ENCODE data around the gene NAGA. TPM values are rescaled to one million over a fixed set of nuclear protein-coding genes. Genes with fewer than 3 reads are reported as not detected.

NAGA gene
- total and polyA plus RNA-seq, 2 donors (not counting 1 experiment from before 2014, with no cell fraction given): 13.2 to 20.2 TPM

- Mint-ChIP-seq H3K9me3 (ENCODE audit: insufficient read depth) (no peaks in the 10 kb centered on the region), H3K27ac (no peak overlapping the region), H3K4me3 (no peak overlapping the region), H3K4me1 (peaks cover 33% of the 10 kb centered on the region), H3K27me3 (no peaks in the 10 kb centered on the region)
- H3K27ac ChIP-seq (ENCODE audit: low read length in 2 of 2): no peak overlapping the region
- no peak overlapping the region for H3K4me2 ChIP-seq (replicated peaks; ENCODE audit: low read depth, low read length, poor library complexity, severe bottlenecking)
- no peaks in the 10 kb centered on the region for H3K79me2 ChIP-seq (ENCODE audit: control insufficient read depth, insufficient read depth, low read length)
- peaks cover 0 to 3% (median 0%) of the 10 kb centered on the region in 3 donors for H3K9me3 ChIP-seq (ENCODE audit: control extremely low read depth in 1 of 3, control insufficient read depth in 2 of 3, insufficient read depth in 1 of 3, low read length in 2 of 3)
- peaks cover 13 to 28% of the 10 kb centered on the region in 2 donors for H3K4me1 ChIP-seq (ENCODE audit: control insufficient read depth in 2 of 2, insufficient read depth in 2 of 2, low read length in 2 of 2)
- no peak overlapping the region for H3K4me3 ChIP-seq (ENCODE audit: control extremely low read depth in 1 of 5, extremely low read depth in 1 of 5, insufficient read depth in 1 of 5, low read depth in 2 of 5, low read length in 4 of 5)
- ATAC-seq (ENCODE audit: low read depth): no peak
- no peak overlapping the region for H2AFZ ChIP-seq (ENCODE audit: insufficient read depth, low read depth, low read length, poor library complexity, severe bottlenecking)
- POLR2A ChIA-PET: no interaction called here
- CTCF ChIA-PET: no interaction called here
- no peaks in the 10 kb centered on the region for H3K27me3 ChIP-seq (replicated peaks in 1 of 4; ENCODE audit: control extremely low read depth in 1 of 4, control insufficient read depth in 3 of 4, insufficient read depth in 4 of 4, low read length in 3 of 4)
- WGBS (ENCODE audit: insufficient coverage): 99% methylated on average over 10 of the region's 10 CpGs
- no peaks in the 10 kb centered on the region for H3K36me3 ChIP-seq (replicated peaks in 1 of 2; ENCODE audit: control extremely low read depth in 1 of 2, control insufficient read depth in 1 of 2, extremely low read depth in 1 of 2, insufficient read depth in 2 of 2, low read length in 1 of 2)
- intact Hi-C loops (cut with micrococcal nuclease): no loop called here
- H3K9ac ChIP-seq (ENCODE audit: low read length): no peak overlapping the region
- no peak for TF ChIP-seq CTCF (IDR thresholded peaks at IDR 0.05)
- no peak for TF ChIP-seq EZH2 (IDR thresholded peaks at IDR 0.05; ENCODE audit: borderline replicate concordance, insufficient read depth, low read depth, low read length, poor library complexity, severe bottlenecking)
- no peaks in the 10 kb centered on the region for H4K20me1 ChIP-seq (ENCODE audit: control insufficient read depth, insufficient read depth, low read length, poor library complexity, severe bottlenecking)
- DNase-seq: no peak
Measured at GRCh38 chr22:42026705-42027104, 43.9 kb downstream of the NAGA start.

DNA sequence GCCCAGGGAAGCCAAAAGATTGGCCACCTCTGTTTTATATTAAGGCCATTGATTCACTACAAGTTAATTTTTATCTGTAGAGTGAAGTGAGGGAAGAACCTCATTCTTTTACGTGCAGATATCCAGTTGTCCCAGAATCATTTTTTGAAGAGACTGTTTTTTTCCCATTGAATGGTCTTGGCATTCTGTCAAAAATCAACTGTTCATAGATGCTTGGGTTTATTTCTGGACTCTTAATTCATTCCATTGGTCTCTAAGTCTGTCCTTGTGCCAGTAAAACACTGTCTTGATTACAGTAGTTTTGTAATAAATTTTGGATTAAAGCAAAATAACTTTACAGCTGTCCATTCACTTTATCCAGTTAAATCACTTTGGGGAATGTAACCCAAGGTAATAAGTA, 45.2 kb downstream of the NAGA start:
- intact Hi-C loops (cut with micrococcal nuclease): no loop called here
- Histone ChIP-seq H3K9ac (ENCODE audit: low read length) (no peak overlapping the region), H4K20me1 (ENCODE audit: control insufficient read depth, insufficient read depth, low read length, poor library complexity, severe bottlenecking) (no peaks in the 10 kb centered on the region), H2AFZ (ENCODE audit: insufficient read depth, low read depth, low read length, poor library complexity, severe bottlenecking) (no peak overlapping the region), H3K4me2 (replicated peaks; ENCODE audit: low read depth, low read length, poor library complexity, severe bottlenecking) (no peak overlapping the region), H3K4me1 (ENCODE audit: control insufficient read depth in 2 of 2, insufficient read depth in 2 of 2, low read length in 2 of 2) (peaks cover 13 to 17% of the 10 kb centered on the region in 2 donors), H3K27me3 (replicated peaks in 1 of 4; ENCODE audit: control extremely low read depth in 1 of 4, control insufficient read depth in 3 of 4, insufficient read depth in 4 of 4, low read length in 3 of 4) (no peaks in the 10 kb centered on the region), H3K79me2 (ENCODE audit: control insufficient read depth, insufficient read depth, low read length) (no peaks in the 10 kb centered on the region), H3K4me3 (ENCODE audit: control extremely low read depth in 1 of 5, extremely low read depth in 1 of 5, insufficient read depth in 1 of 5, low read depth in 2 of 5, low read length in 4 of 5) (no peak overlapping the region), H3K27ac (ENCODE audit: low read length in 2 of 2) (no peak overlapping the region), H3K36me3 (replicated peaks in 1 of 2; ENCODE audit: control extremely low read depth in 1 of 2, control insufficient read depth in 1 of 2, extremely low read depth in 1 of 2, insufficient read depth in 2 of 2, low read length in 1 of 2) (no peaks in the 10 kb centered on the region), H3K9me3 (ENCODE audit: control extremely low read depth in 1 of 3, control insufficient read depth in 2 of 3, insufficient read depth in 1 of 3, low read length in 2 of 3) (peaks cover 0 to 3% (median 0%) of the 10 kb centered on the region in 3 donors)
- ChIA-PET CTCF (interaction anchor here (0.9 to 1.1 kb wide), 2 partner anchors 9 to 12 kb away, joined by 3 to 4 read pairs; no protein-coding TSS in a partner anchor), POLR2A (no interaction called here)
- TF ChIP-seq EZH2 (IDR thresholded peaks at IDR 0.05; ENCODE audit: borderline replicate concordance, insufficient read depth, low read depth, low read length, poor library complexity, severe bottlenecking): no peak
- TF ChIP-seq CTCF (IDR thresholded peaks at IDR 0.05): no peak
- no peak for DNase-seq
- WGBS (ENCODE audit: insufficient coverage): no CpG with 5 or more reads among the region's 1 CpG
- H3K27ac Mint-ChIP-seq: no peak overlapping the region
- H3K27me3 Mint-ChIP-seq: no peaks in the 10 kb centered on the region
- no peak for ATAC-seq (ENCODE audit: low read depth)
- no peak overlapping the region for H3K4me3 Mint-ChIP-seq
- no peaks in the 10 kb centered on the region for H3K9me3 Mint-ChIP-seq (ENCODE audit: insufficient read depth)
- H3K4me1 Mint-ChIP-seq: peaks cover 24% of the 10 kb centered on the region
